Ecto neural progenitor cell (in vitro differentiated cells): ENCODE results near the gene ATPAF2.

Experiments used
- DNase-seq: peaks from one replicate; pipeline ENCODE4 v3.0.0-alpha.2; 2018; ENCODE audit warnings: low spot score

Gene ATPAF2

GRCh38 chr17:18039535-18040260 is 730 bp upstream of the ATPAF2 start:
- peak; percentile 77 for DNase-seq

DNA sequence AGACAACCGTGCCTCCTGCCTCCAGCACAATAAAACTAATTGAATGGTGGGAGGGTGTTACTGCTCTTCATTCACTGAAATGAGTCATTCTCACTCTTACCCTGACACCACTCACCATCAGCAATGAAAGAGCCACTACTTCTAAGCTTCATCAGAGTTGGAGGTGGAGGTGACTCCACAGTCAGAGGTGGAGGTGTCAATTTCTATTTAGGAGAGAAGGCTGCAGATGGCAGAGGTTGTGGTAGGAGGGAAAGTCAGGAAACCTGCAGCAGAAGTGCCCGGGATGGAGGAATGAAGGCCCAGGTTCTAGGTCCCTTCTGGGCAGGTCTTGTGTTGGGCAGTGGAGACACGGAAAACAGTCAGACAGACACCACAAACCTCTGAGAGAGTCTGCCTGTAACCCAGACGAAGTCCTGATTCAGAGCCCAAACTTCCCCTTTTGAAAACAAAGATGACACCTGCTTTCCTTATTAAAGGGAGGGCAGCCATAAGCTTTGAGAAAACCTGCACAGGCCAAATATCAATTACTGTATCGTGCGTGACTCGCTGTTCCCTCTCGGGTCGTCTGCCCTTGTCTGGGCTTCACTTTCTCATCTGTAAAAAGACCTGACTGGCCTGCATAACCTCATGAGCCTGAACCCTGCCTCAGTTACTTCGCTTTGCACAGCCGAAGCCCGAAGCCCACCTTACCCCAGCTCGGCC is 668 bp downstream of the ATPAF2 start:
- DNase-seq = no peak

- no peak for DNase-seq
Measured at GRCh38 chr17:18037486-18037885, 1.5 kb downstream of the ATPAF2 start.

DNA sequence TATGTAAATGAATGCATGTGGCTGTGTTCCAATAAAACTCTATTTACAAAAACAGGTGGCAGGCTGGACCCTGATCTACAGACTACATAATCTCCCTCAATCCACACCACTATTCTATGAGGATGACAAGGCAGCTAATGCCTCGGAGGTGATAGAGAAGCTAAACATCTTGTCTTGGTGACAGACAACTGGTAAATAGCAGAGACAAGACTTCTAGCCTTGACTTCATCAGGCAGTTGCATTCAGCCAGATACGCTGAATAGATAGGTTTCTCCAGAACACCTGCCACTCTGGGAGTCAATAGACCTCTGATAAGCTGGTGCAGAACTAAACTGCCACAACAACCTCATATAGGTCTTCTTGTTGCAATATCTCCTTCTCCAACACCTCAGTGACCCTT is 3.3 kb downstream of the ATPAF2 start:
- no peak for DNase-seq

DNA sequence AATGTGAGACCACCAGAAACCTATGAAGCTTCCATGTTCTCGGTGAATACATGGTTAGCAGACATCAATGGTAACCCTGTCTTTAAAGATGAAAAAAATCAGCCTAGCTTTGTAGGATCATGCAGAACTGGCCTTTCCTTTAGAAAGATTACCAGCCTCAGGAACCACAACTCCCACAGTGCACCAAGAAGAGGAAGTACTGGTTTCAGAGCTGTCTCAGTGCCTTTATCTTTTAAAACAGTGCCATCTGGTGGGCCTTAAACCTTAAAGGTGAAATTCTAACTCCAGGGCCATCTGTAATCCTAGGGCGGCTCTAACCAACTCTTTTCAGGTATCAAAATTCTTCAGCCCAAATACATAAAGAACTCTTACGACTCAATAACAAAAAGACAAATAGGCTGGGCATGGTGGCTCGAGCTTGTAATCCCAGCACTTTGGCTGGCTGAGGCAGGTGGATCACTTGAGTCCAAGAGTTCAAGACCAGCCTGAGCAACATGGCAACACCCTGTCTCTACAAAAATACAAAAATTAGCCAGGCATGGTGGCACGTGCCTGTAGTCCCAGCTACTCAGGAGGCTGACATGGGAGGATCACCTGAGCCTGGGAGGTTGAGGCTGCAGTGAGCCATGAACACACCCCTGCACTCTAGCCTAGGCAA is 5.4 kb downstream of the ATPAF2 start:
- DNase-seq = no peak

DNA sequence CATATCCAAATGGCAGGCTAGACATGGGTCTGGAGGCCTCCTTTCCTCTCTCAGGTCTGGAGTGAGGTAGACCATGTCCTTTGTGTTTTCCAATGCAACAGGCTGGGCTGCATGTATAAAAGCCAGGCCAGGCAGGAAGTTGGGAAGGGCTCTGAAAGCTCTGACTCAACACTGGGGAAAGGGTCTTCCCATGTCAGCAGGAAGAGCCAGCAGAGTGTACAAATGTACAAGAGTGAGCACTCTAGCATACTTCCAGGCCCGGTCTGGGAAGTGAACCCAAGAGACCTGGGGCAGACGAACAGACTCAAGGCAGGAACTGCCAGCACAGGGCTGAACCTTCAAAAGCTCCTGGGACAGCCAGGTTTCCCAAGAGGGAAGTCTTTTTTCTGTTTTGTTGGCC is 7.0 kb downstream of the ATPAF2 start:
- no peak for DNase-seq

- no peak for DNase-seq
Measured at GRCh38 chr17:18028952-18029540, 9.9 kb downstream of the ATPAF2 start.

- no peak for DNase-seq
Measured at GRCh38 chr17:18028114-18028951, 10.6 kb downstream of the ATPAF2 start.

DNA sequence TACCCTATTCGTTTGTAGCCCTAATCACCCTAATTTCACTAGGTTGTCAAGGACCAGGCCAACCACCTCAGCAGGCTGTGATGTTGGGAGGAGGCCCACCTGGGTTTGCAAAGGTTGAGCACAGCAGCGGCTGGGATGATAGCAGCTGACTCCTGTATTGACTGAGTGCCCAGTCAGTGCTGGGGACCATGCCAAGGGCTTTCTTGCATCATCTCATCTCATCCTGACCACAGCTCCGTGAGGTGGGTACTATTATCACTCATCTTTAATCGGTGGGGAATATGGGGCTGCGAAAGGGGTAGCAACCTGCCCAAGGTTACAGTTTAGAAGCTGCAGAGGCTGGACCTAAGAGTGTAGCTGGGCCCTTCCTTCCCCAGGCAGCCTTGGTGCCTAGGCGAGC is 11.7 kb downstream of the ATPAF2 start:
- DNase-seq = no peak

GRCh38 chr17:18025945-18026776 is 12.8 kb downstream of the ATPAF2 start:
- DNase-seq = no peak

DNA sequence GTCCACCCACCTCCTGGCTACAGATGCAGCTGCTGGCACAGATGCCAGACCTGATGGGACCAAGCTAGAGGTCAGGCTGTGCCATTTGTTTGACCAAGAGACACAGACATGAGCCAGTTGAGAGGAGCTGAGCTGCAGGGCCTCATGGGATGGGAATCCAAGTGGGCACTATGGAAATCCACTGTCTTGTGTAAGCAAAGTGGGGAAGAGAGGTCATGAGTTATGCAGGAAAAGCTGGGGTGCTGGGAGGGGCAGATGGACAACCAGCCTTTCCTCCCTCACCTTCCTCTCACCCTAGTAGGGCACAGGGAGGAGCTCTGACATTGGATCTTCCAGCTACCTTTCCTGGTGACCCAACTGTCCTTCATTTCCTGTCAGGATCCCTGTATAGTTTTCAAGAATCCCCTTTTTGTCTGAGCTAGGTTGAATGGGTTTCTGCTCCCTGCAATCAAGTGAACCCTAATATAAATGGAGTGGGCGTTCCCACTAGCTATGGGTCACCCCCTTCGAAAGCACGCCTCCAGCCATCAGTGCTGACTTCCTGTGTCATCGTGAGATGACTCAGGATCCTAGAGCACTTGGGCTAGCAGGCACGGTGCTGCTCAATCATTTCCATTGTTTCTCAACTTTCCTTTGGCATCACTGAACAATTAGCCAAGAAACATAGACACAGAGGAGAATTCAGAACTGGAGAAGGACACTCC is 13.6 kb downstream of the ATPAF2 start:
- DNase-seq = no peak

- no peak for DNase-seq
Measured at GRCh38 chr17:18021372-18021771, 17.6 kb downstream of the ATPAF2 start.

DNA sequence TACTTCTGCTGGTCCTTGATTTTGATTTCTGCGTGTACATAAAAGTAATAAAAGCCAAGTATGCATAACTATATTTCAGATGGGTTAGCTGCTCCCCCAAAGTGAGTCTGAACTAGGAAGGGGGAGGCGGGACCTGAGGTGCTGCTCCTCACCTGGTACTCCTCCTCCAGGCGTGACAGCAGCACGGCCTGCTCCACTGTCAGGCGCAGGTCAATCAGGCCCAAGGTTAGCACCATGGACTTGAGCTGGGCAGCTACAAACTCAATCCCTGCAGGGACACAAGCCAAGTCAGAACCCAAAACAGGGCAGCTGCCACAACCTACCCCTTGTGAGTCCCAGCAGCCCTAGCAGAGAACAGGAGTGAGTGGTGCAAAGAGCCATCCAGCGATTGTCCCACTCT is 18.0 kb downstream of the ATPAF2 start:
- no peak for DNase-seq

DNA sequence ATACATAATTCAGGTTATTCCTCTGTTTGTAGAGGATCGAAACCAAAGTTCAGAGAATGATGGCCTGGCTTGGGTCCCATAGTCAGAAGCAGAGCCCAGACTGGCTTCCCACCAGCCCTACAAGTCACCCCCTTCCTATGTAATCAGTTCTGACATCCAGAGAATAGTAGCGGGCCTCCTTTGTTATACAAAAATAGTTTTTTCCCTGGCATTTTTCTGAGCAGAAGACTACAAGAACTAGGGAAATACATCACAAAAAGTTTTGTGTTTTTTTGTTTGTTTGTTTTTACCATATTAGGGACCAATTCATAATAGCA is 19.2 kb downstream of the ATPAF2 start:
- no peak for DNase-seq

- DNase-seq = no peak
Measured at GRCh38 chr17:18018411-18018921, 20.5 kb downstream of the ATPAF2 start.

- DNase-seq = no peak
Measured at GRCh38 chr17:18017958-18018357, 21.0 kb downstream of the ATPAF2 start.

DNA sequence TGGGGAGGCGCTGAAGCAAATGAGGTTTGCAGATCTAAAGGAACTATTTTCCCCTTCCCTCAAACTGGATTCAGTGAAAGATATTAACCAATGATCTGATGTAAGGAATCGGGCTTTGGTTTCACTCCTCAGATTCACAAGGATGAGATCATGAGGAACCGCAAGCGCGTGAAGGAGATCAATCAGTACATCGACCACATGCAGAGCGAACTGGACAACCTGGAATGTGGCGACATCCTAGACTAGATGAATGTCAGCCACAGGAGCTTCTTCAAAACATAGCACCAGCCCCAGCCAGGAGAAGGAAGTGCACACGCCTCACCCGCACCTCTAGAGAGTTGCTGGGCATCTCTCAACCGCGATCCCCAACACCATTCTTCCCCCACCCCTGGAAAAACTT is 22.5 kb downstream of the ATPAF2 start:
- DNase-seq = no peak

DNA sequence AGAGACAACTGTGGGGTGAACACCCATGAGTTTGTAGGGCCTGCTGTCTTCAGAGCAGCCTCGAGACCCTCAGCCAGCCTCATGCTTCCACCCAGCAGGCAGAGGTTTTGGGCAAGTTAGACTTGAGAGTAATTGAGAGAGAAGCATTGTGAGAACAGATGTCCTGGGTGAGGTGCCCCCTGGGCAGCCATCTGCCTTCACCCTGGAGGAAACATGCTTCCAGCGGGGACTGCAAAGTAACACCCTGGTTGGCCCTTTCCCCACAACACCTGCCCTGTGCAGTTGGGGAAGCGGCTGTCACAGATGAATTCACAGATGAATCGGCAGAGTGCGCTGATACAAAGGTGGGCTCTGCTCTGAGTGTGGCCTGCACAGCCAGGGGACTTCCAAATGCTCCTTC is 23.4 kb downstream of the ATPAF2 start:
- no peak for DNase-seq

- no peak for DNase-seq
Measured at GRCh38 chr17:18014006-18014405, 25.0 kb downstream of the ATPAF2 start.

DNA sequence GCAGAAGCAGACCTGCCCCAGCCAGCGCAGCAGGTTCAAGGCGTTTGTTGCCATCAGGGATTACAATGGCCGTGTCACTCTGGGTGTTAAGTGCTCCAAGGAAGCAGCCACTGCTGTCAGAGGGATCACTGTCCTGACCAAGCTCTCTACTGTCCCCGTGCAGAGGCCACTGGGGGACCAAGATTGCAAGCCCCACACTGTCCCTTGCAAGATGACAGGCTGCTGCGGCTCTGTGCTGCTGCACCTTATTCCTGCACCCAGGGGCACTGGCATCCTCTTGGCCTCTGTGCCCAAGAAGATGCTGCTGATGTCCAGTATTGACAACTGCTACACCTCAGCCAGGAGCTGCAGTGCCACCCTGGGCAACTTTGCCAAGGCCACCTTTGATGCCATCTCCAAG is 27.7 kb downstream of the ATPAF2 start:
- DNase-seq = no peak
